Cardiac ventricle fibroblast (primary cell): ENCODE results near the gene GTSE1. TPM values are rescaled to one million over a fixed set of nuclear protein-coding genes. Genes with fewer than 3 reads are reported as not detected.

ENCODE experiments used
- total RNA-seq: library from RNA; depleted of rRNA; stranded (reverse); fragments of >200 nt; gene quantifications from 2 replicates; pipeline ENCODE4 v1.2.3, GENCODE V29; 2015

The GTSE1 gene
- 0.62 and 2.9 TPM in 2 replicates for total RNA-seq

GRCh38 chr22:46296257-46297150 is at the start of gene GTSE1:
GTSE1 (plus strand) TSS chr22:46296870; CDS start chr22:46297401, 531 bp downstream.

GRCh38 chr22:46250035-46250782 is 46.5 kb upstream of the GTSE1 start, which contains the start of gene CDPF1:
CDPF1 (minus strand) TSS chr22:46250293; CDS start chr22:46248284, 2,009 bp downstream.

GRCh38 chr22:46263216-46263590 is 33.5 kb upstream of the GTSE1 start, which contains the start of gene PKDREJ:
PKDREJ (minus strand) TSS chr22:46263343; CDS start chr22:46263322, 21 bp downstream.

GRCh38 chr22:46267431-46268279 is 29.0 kb upstream of the GTSE1 start, which contains the start of gene TTC38:
TTC38 (plus strand) TSS chr22:46268008; CDS start chr22:46268040, 32 bp downstream.

GRCh38 chr22:46335201-46336118 is 38.8 kb downstream of the GTSE1 start, which contains the start of gene TRMU:
TRMU (plus strand) TSS chr22:46335714; CDS start chr22:46335765, 51 bp downstream.

Other genes with a start within 250 kb of the GTSE1 start
- gene PPARA, start 146.3 kb upstream of the GTSE1 start, total RNA-seq = 9.8 and 20.0 TPM in 2 replicates
- gene CDPF1, start 46.6 kb upstream of the GTSE1 start, total RNA-seq = 12.5 and 14.4 TPM in 2 replicates
- gene PKDREJ, start 33.5 kb upstream of the GTSE1 start, total RNA-seq = 0.05 and 0.06 TPM in 2 replicates
- 31.0 and 36.0 TPM in 2 replicates for gene TTC38, start 28.9 kb upstream of the GTSE1 start, total RNA-seq
- gene TRMU, start 38.8 kb downstream of the GTSE1 start, total RNA-seq = 16.2 and 21.3 TPM in 2 replicates
- gene CELSR1, start 240.8 kb downstream of the GTSE1 start, total RNA-seq = 0.64 and 0.94 TPM in 2 replicates